A673 (cell line): ENCODE results near the gene NT5C3B.
"Not testable (repeated sequence)": the region's sequence is repeated elsewhere in the genome, so short reads cannot be mapped to it uniquely, and the experiment has no call there.

Experiments
- CTCF ChIP-seq: fragments of 300-800, 200-600 bp; sonication (generic); conservative IDR thresholded peaks from 2 replicates; pipeline ENCODE4 v1.5.1; 2017; ENCODE audit warnings: low read depth, mild to moderate bottlenecking, antibody characterized with exemption, low read length, moderate library complexity, mixed read lengths
- EZH2 ChIP-seq: fragments of 200-600 bp; sonication (generic); IDR thresholded peaks from 2 replicates; pipeline ENCODE4 v1.6.1; 2017; ENCODE audit warnings: borderline replicate concordance, low read depth, mild to moderate bottlenecking, mixed read lengths, antibody characterized with exemption, low read length; ENCODE audit not compliant: poor library complexity, severe bottlenecking

GRCh38 chr17:41839448-41839847, 3.4 kb upstream of the NT5C3B start:
- TF ChIP-seq CTCF, EZH2: not testable (repeated sequence)
